GM19351 (cell line): ENCODE results near the gene CHRM2.

ENCODE experiments used
- ATAC-seq: cut with Tn5 transposase; IDR thresholded peaks from one replicate; pipeline ENCODE4 v1.9.1; 2021; ENCODE audit warnings: mild to moderate bottlenecking, moderate library complexity; ENCODE audit not compliant: unreplicated experiment

The CHRM2 gene

DNA sequence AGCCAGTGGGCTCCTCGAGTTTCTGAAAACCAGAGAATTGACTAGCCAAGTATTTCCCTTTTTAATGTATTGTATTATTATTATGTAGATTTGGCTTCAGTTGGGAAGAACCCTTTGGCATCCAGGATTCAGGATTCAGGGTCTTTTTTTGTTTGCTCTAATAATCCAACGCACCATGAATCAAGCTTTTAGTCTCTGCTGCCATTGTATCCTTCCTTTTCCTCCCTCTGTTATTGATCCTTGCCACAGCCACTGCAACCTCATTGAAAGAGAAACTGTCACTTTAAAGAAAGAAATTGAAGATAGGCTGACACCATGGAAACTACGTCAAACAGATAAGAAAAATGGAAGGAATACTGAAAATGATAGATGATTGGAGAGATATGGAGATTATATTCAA is 150.0 kb downstream of the CHRM2 start:
- no peak for ATAC-seq

DNA sequence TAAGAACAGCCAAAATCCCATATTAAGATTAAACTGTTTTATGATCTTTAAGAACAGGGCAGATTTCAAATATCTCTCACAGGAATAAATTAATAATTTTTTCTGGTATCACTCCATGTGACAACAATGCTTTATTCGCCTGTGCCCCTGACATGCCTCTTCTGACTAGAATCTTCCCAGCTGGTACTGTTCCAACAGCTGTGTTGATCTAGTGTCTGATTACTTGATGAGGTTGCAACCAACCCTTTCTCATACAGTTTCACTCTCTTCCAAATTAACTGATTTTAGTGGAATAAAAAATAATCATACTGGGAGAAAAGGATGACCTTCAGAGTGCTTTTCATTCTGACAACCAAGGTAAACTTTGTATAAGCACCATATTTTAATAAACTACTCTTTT is 151.9 kb downstream of the CHRM2 start:
- no peak for ATAC-seq

DNA sequence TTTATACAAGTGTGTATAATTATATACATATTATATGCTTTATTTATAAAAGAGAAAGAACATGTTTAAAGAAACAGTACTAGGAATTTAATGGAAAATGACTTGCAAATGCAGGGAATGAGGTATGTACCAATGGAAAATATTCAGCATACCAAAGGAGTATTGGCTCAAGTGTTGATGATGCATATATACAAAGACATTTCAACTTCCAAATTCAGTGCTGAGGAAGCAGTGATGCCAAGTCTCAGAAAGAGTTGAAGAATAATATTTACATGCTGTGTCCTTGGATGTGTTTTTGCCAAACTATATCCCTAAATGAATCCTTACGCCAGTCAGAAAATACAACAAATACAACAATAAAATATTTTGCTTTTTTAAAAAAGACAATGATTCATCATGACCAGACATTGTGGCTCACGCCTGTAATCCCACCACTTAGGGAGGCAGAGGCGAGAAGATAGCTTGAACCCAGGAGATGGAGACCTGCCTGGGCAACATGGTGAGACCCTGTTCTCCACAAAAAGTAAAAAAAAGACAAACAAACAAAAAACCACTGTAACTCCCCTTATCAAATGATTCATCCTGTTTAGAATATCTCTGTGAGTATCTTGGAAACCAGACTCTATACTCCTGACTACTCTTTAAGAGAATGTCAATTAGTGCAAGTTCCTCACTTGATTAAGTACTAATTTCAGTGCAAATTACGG is 157.2 kb downstream of the CHRM2 start:
- ATAC-seq = no peak

DNA sequence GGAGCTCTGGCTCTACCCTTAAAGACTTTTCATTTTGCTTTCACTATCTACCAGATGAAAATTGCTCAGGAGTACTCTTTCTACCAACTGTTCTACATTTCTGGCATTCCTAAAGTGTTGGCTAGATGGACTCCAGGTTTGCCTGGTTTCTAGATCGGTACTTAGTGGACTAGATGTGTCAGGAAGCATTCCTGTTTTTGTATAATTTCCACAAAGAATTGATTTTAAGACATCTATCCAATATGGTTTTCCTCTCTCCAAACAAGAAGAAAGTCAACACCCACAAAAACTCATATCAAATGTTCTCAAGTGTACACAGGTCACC is 157.7 kb downstream of the CHRM2 start:
- ATAC-seq = no peak

DNA sequence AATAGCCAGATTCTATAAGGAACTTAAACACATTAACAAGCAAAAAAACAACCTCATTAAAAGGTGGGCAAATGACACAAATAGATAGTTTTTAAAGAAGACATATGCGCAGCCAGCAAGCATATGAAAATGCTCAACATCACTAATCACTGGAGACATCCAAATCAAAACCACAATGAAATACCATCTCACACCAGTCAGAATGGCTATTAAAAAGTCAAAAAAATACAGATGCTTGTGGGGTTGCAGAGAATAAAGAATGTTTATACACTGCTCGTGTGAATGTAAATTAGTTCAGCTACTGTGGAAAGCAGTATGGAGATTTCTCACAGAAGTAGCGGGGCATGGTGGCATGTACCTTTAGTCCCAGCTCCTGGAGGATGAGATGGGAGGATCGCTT is 164.0 kb downstream of the CHRM2 start:
- no peak for ATAC-seq

DNA sequence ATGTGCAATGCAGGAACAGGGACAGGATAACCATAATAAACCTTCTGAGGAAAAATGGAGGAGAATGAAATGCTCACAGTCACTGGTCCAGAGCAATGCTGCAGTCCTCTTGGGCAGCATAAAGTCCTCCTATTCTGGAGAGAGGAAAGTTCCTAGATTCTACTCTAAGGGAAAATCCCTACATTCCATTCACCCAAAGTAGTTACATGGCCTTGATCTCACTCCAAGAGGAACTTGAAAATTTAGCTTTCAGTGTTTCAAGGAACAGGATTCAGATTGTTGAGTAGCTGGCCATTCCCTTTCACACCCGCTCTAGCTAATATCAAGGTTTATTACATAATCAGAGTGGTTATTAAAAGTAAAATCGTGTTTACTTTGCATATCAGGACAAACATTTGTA is 168.3 kb downstream of the CHRM2 start:
- no peak for ATAC-seq

DNA sequence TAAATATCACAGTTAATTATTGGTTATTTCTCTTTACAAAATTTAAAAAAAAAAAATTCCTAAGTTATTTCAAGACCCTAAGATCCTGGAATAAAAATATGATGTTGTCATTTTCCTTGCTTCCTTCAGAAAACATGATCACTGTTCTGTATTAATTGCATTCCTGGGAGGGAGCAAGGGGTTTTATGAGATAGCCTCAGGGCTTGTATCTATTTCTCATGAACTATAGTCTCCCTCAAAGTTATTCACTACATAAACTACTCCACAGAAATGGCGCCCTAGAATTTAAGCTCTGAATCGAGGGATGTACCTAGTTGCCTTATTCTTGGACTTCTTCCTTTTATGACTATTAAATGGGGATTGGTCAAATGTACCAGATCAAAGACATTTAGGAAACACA is 170.3 kb downstream of the CHRM2 start:
- no peak for ATAC-seq

DNA sequence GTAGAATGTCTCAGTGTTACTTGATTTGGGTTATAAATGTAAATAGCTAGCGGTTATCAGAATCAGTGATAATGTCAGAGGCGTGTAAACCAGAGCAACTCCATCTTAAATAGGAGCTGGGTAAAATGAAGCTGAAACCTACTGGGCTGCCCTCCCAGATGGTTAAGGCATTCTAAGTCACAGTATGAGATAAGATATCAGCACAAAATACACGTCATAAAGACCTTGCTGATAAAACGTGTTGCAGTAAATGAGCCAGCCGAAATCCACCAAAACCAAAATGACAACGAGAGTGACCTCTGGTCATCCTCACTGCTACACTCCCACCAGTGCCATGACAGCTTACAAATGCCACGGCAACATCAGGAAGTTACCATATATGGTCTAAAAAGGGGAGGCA is 172.3 kb downstream of the CHRM2 start:
- ATAC-seq = no peak

DNA sequence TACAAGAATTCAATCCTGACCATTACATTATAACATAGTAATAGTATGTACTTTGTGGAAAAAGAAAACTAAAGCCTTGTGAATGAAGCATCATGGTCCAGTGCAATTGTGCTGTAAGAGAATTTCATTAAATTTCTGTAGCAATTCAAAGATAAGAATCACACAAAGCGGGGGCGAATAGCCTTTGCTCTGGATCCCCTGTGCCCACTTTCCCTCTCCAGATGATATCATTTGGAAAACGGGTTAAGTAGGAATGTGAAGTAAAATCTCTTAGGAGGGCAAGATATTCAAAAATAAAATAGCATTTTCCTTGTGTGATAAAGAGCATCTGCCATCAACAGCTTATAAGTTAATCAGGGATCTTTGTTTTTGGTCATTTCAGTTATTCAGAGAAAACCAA is 177.1 kb downstream of the CHRM2 start:
- ATAC-seq = no peak

DNA sequence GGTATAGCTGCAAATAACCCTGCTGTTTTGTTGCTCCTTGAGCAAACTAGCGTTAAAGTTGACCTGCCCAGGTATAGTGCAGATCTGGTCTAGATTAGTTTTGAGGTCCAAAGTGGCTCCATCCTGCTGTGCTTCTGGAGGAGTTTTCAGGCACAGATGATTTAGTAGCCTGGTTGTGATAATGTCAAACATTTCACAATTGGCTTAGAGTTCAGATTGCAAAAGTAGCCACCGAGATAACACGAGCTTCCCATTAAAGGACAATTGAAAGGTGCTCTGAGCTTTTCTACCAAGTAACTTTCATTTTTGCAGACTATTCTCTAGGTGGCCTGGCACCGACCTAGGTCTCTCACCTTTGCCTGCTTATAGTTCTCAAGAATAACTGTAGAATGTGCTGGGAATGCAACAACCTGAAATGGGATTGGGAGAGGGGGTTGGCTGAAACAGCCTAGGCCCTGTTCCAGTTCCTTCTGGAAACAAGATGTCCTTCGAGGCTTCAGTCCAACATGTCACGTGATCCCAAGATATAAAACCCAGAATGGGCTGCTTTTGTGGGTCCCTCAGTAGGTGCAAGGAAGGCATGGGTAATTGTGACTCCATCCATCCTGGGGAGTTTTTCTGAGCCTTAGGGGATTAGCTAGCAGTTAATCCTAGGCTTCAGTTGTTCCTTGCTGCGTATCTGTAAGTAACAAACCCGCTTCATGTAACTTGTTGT is 201.0 kb downstream of the CHRM2 start:
- no peak for ATAC-seq
